Ramos (cell line): ENCODE measurements around the gene RABL6.

Experiments used
- in situ Hi-C: fragments of 300-500 bp; cut with MboI; formaldehyde crosslinking; loops from one replicate; pipeline ENCODE4 v1.14.3; 2022; ENCODE audit warnings: low sequenced_read_pairs; ENCODE audit not compliant: unreplicated experiment

RABL6 gene

DNA sequence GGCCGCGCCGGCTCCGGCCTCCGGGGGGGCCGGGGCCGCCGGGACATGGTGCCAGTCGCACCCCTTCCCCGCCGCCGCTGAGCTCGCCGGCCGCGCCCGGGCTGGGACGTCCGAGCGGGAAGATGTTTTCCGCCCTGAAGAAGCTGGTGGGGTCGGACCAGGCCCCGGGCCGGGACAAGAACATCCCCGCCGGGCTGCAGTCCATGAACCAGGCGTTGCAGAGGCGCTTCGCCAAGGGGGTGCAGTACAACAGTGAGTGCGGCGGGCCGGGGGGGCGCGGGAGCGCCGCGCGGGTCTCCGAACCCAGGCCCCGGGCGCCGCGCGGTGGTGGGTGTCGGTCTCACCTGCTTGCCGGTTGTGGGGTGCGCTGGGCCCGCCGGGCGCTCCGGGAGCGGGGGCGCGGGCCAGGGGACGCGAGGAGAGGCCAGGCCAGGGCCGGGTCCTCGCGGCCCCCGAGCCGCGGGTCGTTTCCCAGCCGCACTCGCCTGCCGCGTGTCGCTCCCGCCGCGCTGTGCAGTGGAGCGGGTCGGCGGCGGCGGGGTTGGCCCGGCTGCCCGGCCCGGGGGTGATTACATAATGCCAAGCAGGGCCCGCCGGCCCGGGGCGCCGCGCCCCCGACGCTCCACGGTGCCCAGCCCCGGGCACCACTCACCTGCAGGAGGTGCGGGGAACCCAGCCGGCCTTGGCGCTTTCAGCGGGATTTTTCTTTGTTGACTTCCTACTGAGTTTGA is 492 bp downstream of the RABL6 start:
- in situ Hi-C loops = no loop called here

DNA sequence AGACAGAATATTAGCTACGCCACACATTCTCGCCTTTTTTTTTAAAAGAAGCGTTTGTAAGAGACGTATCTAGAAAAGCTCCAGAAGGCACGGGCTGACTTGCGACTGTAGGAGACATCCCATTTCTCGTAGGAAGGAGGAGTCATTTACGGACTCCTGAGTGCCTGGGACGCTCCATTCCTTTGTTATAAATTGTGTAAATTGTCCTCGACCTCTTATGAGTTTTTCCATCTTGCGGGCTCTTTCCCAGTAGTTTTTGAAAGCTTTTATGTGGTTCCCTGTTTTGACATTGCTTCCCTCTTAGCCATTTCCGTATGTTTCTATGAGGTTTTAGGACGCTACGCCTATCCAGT is 1.0 kb downstream of the RABL6 start:
- in situ Hi-C loops = no loop called here

- in situ Hi-C loops = no loop called here
These were observed 7.1 kb downstream of the RABL6 start for GRCh38 chr9:136814725-136815421.

DNA sequence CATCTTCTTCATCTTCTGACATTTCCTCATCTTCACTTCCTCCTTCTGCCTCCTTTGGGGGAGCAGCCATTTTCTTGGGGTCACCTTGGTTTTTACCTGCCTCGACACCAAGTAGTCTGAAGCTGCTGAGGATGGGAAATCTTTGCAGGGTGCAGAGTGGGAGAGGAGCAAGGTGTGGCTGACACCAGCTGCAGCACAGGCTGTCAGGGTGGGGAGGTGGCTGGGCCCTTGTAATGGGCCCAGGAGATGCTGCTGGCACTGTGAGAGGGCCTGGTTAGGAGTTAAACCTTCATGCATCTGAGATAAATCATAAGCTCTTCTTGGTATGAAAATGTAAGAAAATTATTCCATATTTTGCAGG is 7.7 kb downstream of the RABL6 start:
- in situ Hi-C loops = no loop called here

DNA sequence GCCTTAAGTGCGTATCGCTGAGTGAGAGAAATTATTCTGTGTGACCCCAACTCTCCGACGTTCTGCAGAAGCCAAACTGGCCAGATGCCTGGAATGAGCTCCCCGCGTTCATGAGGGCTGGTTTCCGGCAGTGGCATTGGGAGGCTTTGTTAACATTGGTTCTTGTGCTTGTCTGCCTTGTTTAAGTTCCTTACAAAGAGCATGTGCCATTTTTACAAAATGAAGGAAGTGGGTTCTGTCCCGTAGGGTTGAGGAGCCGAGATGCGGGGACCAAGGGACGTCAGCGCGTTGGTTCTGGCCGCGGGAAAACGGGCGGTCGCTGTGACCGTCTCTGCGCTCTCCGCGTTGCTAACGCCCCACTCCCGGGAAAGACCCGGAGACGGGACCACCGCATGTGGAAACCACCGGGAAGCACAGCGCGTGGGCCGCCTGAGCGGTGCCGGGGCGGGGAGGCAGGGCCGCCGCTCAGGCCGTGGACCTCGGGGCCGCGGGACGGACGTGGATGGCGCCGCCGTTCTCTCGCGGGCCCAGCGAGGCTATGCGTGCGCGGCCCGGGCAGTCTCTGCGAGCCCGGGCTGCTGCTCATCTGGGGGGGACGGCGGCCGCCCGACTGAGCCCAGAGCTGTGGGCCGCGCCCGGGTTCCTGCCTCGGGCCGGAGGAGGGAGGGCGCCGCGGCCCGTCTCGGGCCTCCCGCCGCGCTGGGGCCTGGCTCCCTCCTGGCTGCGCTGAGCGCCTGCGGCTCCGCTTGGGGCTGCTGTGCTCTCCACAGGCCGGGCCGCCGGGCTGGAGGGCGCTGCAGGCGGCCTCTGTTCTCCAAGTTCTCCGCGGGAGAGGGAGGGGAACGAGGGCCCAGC is 13.4 kb downstream of the RABL6 start:
- in situ Hi-C loops = no loop called here

DNA sequence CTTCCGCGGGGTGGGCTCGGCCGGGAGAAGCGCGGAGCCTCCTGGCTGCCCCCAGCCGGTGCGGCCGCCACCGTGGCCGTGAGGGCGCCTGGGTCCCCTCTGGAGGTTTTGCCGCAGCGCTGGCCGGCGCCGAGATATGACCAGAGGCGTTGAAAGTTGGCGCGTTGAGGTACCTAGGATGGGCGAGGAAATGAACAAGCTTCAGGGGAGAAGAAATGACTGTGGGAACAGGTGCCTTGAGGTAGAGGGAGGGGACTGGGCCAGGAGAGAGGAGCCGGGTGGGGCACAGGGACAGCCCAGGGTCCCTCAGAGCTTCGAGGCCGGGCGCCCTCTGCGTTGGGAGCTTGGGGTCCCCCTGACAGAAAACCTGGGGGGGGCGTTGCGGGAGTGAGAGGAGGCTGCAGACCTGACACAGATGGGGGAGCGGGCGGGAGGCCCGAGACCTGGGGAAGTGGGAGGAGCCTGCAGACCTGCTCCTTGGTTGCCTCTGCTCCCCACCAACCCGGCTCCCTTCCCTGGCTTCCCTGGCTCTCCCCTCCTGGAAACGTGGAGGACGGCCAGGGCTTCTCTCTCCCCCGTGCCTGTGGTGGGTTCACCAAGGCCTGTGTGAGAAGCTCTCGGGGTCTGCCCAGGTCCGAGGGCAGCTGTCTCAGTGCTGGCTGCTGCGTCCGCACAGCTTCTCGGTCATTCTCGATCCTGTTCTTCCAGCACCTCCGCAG is 14.2 kb downstream of the RABL6 start:
- in situ Hi-C loops = no loop called here

GRCh38 chr9:136823136-136824046 is 15.6 kb downstream of the RABL6 start:
- in situ Hi-C loops = no loop called here

DNA sequence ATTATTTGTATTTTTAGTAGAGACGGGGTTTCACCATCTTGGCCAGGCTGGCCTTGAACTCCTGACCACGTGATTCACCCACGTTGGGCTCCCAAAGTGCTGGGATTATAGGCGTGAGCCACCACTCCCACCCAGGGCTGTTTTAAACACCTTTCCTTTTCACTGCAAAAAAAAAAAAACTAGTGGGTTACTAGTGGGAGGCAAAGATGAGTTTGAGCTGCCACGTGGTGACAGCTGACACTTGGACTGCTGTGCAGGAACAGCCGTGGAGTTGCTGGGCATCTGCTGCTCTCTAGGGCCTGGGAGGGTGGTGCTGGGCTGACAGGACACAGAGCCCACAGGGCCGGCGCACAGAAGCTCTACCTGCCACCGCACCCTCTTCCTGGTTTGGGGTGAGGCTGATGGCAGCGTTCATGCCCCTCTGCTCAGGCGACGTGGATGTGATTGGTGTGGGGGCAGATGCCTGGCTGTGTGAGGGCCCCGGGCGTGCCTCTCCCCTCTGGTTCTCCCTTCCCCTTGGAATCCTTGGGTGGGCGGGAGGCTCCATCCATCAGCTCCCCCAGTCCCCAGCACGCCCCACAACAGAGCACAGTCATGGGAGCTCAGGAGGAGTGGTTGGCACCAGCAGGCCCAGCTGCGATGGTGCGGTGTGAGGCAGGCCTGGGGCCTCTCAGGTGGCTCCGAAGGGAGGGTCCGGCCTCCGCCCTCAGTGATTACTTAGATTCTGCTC is 16.9 kb downstream of the RABL6 start:
- in situ Hi-C loops = no loop called here

DNA sequence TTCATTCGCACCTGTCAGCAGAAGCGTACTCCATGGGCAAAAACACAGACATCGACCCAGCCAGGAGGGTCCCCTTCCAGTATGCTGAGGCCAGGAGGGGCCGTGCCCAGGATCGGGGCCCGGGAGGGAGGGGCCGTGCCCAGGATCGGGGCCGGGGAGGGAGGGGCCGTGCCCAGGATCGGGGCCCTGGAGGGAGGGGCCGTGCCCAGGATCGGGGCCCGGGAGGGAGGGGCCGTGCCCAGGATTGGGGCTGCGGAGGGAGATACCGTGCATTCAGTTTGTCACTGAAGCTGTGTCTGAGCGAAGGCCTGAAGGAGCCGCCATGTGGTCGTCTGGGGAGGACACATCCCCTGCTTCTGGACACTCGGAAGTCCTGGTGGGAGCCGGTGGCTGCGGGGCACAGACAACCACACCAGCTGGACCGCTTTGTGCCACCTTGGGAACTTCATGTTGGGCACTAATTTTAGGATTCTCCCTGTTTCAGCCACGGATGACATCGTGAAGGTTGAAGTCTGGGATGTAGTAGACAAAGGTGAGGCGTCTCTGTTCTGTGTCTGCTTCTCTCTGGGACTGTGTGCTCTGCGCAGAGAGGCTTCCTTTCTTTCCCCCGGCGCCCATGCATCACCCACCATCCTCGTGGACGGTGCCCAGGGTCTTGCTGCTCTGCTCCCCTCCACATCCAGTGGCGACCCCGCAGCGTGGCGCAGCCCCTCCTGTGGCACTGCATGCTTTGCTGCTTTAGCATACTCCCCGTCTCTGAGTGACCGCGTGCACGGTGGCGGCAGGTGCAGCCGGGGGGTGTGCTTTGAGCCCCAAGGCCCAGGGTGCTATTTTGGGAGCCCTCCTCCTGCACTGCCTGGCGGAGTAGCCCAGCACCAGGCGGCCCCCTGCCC is 17.8 kb downstream of the RABL6 start:
- in situ Hi-C loops = no loop called here

- in situ Hi-C loops = no loop called here
These were observed 18.4 kb downstream of the RABL6 start for GRCh38 chr9:136826188-136826541.

DNA sequence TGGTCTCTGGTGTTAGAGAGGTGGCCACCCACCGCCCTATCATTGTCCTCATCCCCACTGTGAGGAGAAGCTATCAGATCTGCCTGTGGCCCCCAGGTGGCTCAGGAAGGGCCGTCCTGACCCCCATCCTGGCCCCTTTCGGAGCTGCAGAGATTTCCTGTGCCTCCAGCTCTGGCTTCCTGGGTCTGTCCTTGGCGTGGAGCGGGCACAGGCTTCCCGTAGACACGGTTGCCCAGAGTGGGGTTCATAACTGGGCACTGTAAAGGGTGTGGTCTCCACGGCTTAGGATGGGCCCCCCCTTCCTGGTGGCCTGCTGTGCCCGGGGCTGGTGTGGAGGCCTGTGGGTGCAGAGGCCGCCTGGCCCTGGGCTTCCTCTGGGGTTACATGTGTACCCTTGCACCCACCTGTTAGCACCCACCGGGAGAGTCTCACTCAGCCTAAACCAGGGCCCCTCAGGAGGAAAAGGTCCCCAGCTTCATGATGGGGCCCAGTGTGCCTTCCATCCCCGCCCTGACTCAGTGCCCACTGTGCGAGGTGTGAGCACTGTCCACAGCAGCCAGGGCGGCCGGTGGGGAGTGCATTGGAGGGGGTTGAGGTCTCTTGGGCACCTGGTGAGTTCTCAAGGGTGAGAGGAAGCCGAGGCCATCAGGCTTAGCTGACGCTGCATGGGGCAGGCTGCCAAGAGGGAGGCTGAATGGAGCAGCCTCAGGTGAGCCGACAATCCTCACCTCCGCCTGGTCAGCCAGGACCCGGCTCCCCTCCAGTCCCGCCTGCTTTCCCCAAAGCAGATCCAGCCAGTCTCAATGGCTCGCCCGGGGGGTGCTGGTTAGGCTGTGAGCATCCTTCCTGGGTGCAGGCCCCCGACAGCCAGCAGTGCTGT is 19.2 kb downstream of the RABL6 start:
- in situ Hi-C loops = no loop called here

DNA sequence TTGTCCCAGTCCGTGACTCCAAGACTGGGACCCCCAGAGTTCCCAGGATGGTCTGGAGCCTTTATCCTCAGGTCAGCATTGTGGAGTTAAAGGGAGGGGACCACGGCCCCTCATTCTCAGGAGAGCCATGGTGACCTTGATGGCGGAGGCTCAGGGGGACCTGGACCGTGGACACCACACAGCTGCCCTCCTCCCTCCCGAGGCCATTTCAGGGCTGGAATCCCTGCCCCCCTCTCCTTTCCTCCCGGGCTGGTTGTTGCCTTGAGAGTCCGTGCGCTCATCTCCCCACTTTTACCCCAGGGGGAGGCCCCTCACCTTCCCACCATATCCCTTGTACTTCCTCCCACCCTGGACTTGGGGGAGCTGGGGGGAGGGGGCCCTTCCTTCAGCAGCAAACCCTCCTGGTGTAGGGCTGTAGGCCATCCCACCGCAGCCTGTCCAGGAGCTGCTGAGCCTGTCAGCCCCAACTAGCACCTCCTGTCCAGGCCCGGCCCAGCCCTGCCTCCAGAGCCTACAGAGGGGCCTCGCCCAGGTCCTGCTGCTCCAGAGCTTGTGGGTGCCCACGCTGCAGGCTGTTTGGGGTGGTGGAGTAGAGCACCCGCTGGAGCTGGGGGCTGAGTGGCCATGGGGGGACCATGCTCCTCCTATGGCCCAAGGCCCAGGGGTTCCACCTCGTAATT is 20.2 kb downstream of the RABL6 start:
- in situ Hi-C loops = no loop called here

DNA sequence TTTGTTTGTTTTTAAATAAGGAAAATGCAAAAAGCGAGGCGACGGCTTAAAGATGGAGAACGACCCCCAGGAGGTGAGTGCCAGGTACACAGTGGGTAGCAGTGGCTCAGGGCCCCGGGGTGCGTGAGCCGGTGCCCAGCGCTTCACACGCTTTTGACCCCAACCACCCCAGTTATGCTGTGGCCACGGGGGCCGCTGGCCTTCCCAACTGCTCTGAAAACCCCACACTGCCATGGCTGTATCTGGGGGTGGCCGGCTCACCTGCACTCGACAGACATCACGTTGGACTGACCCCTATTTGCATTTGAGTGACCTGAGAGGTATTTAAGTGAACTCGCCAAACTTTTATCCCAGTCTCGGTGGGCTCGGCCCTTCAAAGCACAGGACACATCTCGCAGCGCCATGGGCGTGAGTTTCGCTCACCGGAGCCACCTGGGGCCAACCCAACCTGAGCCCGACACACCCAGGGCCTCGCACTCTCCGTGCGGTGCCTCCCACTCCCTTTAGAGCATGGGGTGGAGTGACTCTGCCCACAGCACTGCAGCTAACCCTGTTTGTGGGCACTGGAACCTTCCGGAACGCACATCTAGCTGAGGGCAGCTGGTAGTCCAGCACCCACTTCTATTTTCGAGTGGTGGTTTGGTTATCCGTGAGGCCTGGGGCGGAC is 20.9 kb downstream of the RABL6 start:
- in situ Hi-C loops = no loop called here

DNA sequence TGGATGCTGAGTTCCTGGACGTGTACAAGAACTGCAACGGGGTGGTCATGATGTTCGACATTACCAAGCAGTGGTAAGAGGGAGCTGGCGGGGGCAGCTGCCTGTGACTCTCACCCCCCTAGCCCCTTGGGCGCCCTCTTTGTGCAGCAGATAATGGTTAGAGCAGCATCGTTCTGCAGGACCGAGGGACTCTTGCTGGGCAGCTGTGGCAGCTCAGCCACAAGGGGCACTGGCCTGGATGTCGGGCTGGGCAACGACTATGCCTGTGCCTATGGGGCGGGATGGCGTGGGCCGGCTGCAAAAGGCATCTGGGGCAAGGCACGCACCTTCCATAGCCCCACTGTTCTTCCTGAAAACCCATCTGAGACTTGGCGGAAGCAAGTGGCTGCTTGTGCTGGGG is 21.7 kb downstream of the RABL6 start:
- in situ Hi-C loops = no loop called here

GRCh38 chr9:136829981-136830885 is 22.5 kb downstream of the RABL6 start:
- in situ Hi-C loops = no loop called here
